Measurements from ENCODE around the gene DNAAF1.
"Not testable (repeated sequence)": the region's sequence is repeated elsewhere in the genome, so short reads cannot be mapped to it uniquely, and the experiment has no call there.

Gene DNAAF1

DNA sequence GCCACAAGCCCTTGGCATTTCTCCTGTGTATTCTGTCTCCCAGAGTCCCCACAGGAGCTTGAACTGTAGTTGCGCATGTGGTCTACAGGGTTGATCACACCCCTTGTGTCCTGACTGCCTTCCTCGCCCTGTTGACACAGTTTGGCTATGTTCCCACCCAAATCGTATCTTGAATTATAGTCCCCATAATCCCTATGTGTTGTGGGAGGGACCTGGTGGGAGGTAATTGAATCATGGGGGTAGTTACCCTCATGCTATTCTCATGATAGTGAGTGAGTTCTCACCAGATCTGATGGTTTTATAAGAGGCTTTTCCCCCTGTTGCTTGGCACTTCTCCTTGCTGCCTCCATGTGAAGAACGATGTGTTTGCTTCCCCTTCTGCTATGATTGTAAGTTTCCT, 67.0 kb downstream of the DNAAF1 start:
- no peak for DNase-seq (ENCODE audit: low read depth)
- TF ChIP-seq CTCF (conservative IDR thresholded peaks at IDR 0.05; ENCODE audit: low read length) = no peak
- H3K4me3 ChIP-seq (ENCODE audit: low read length) = no peak overlapping the region

DNA sequence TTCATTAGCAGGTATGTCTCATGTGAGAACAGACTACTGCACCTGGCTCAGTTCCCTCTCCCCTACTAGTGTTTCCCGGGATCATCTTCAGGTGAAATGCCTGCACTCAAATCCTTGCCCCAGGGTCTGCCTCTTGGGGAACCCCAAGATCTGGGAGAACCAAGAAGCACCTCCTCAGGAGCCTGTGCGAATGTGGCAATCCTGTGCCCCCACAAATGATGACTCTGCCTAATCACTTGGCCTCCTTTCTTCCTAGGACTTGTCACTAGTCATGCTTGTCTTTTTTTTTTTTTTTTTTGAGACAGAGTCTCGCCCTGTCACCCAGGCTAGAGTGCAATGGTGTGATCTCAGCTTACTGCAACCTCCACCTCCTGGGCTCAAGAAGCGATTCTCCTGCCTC, 67.5 kb downstream of the DNAAF1 start:
- H3K4me3 ChIP-seq (ENCODE audit: low read length) = no peak overlapping the region
- DNase-seq (ENCODE audit: low read depth) = no peak
- no peak for TF ChIP-seq CTCF (conservative IDR thresholded peaks at IDR 0.05; ENCODE audit: low read length)

DNA sequence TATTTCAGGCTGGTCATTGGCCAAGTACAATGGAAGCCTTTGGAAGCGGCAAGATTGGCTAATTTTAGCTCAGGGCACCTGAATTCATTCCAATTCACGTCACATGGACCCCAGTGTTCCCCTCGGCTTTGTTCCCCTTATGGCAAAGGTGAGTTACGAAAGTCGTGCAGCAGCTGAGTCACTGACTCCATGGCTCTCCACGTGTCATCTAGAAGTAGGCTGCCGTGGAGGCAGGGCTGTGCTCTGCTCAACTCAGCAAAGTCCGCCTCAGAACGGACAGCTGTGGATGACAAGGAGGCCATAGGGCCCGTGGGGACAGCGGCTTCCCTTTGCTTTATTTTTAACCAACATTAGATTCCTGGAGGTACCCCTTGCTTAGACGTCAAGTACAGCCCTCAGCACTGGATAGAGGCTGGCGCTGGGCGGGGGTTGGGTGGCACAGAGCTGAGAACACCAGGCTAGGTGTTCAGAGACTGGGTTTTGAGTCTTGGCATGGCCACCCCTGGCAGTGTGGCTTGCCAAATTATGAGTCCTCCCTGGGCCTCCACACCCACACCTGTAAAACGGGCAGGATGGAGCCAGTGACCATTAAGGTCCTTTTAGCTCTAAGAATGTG, 69.5 kb downstream of the DNAAF1 start:
- no peak for TF ChIP-seq CTCF (conservative IDR thresholded peaks at IDR 0.05; ENCODE audit: low read length)
- H3K4me3 ChIP-seq (ENCODE audit: low read length) = no peak overlapping the region
- DNase-seq (ENCODE audit: low read depth) = no peak

DNA sequence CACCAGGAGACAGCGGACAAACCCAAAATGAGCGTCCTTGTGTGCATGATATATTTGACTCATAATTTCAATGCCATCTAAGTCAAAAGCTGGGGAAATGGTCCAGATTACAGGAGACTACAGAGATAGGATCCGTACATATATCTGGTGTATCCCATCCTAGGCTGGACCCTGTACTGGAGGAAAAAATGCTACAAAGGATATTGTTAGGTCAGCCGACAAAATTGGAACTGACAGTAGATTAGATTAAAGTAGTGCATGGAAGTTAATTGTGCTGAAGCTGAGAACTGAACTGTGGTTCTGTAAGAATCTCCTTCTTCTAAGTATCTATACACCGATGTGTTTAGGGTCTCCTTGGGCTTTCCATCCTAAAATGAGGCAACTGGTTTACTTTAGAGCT, 70.4 kb downstream of the DNAAF1 start:
- no peak for TF ChIP-seq CTCF (conservative IDR thresholded peaks at IDR 0.05; ENCODE audit: low read length)
- H3K4me3 ChIP-seq (ENCODE audit: low read length) = no peak overlapping the region
- DNase-seq (ENCODE audit: low read depth) = no peak

- not testable (repeated sequence) for H3K4me3 ChIP-seq (ENCODE audit: low read length); DNase-seq (ENCODE audit: low read depth)
These were observed 71.0 kb downstream of the DNAAF1 start for GRCh38 chr16:84216144-84216543.

DNA sequence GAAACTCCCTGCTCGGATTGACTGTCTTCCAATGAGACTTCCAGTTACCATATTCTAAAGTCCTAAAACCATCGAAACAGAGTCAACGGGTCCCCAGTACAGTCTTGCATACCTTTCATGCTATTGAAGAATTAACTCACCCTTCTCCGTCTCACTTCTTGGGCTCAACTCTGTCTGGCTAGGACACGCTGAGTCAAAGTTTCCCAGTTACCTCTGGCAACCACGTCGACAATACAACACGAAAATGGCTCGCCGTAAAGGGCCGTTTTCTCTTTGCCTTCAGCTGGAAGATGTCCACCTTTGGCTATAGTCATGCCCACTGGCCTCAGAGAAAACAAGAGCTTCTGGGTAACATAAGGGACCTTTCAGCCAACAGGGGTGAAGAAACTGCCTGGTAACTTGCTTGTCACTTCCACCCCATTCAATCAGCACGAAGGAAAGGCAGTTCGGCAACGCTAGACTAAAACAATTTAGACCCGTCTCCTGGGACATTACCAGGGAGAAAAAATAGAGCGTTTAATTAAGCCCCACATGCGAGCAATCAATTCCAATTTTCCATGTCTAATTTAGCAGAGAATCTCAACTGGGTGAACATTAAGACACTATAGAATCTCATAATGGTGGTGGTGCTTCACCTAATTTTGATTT, 73.2 kb downstream of the DNAAF1 start:
- no peak for TF ChIP-seq CTCF (conservative IDR thresholded peaks at IDR 0.05; ENCODE audit: low read length)

DNA sequence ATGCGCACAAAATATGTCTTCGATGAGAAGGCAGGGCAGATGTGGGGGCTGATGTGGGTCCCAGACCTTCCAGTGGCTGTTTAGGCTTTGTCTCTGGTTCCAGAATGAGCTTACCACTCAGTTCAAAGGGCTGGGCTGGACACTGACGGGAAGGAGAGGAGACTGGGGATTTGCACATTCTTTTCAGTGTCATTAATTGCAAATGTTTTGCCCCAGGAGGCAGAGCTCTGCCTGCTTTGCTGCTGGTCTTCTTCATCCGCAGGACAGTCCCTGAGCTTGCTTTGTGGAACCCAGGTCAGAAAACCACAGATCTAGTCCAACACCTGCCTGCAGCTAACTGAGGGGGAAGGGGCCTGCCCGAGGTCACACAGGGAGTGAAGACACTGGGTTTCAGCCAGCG, 73.8 kb downstream of the DNAAF1 start:
- no peak for DNase-seq (ENCODE audit: low read depth)
- TF ChIP-seq CTCF (conservative IDR thresholded peaks at IDR 0.05; ENCODE audit: low read length) = no peak
- no peak overlapping the region for H3K4me3 ChIP-seq (ENCODE audit: low read length)

More for the DNA sequence above, 73.2 kb downstream of the DNAAF1 start:
- no peak overlapping the region for H3K4me3 ChIP-seq (ENCODE audit: low read length)
- no peak for DNase-seq (ENCODE audit: low read depth)
